AG09319 (cell line): ENCODE results near the gene CFAP53.

Experiments used
- DNase-seq: peaks from one replicate; pipeline ENCODE4 v3.0.0-alpha.2; 2010; ENCODE audit warnings: low read depth; ENCODE audit errors: extremely low read depth
- CTCF ChIP-seq: IDR thresholded peaks from 2 replicates; pipeline ENCODE4 v1.5.1; 2011; ENCODE audit warnings: low read depth, mild to moderate bottlenecking, inconsistent platforms, low read length, moderate library complexity

CFAP53 gene

DNA sequence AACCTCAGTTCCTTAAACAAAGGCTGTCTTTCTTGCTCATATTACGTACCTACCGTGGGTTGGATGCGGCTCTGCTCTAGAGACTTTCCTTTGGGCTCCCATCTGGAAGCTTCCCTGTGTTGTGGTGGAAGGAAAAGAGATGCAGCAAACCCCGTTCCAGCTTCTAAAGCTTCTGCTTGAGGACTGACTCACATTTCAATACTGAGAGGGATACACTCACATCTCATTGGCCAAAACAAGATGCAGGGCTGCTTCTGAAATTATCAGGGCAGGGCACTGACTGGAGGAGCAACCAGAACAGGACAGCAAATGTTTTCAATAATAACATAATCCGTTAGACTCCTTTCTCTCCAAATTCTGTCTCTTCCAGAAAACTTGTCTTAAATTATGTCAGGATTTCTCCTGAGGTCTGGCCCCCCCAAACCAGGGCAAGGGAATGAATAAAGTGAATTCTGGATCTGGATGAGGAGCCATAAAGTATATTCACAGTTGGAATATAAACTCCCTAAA lies 66.9 kb downstream of the CFAP53 start:
- no peak for TF ChIP-seq CTCF
- DNase-seq = no peak

GRCh38 chr18:50196261-50196660 lies 70.0 kb downstream of the CFAP53 start:
- no peak for TF ChIP-seq CTCF
- DNase-seq = no peak

- DNase-seq = no peak
- no peak for TF ChIP-seq CTCF
These were observed 70.6 kb downstream of the CFAP53 start for GRCh38 chr18:50195689-50196088.

DNA sequence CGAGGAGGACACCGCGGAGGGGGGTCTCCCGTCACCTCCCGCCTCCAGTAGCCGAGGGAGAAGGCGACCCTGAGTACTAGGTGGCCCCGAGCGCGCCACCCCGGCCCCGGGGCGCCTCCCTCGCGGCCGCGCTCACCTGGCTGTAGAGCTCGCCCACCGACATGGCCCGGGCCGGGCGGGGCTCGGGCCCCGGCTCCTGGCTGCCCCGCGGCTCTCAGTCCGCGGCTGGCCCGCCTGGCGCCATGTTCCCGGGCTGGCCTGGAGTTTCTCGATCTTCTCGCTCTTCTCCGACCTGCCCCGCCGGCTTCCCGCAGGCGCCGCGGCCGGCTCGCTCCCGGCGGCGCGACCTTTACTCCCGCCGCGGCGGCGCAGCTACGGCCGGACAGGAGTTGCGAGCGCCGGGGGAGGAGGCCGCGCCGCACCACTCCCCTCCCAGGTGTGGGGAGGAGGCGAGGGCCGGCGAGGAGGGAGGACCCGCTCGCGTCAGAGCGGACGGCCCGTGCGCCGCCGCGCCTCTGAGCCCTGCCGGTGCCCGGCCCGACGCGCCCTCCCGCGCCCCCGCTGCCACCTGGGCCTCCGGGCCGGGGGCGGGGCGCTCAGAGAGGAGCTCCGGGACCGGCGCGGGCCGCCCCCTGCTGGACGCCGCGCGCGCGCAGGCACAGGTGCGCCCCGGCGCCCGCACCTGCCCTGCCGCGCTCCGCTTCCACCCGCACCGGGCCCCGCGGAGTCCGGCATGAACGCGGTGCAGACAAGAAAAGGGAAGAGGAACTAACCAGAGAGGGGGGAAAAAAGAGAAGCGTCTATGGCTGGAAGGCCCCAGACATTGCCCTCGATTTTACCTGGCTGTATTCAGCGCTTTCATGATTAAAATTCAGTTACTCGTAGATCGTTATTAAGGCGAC lies 71.4 kb downstream of the CFAP53 start, which contains the start of gene MYO5B:
Gene MYO5B, minus strand, starts transcription at position 517 of the 902 bp plus-strand sequence. Its CDS starts 354 bp downstream, at position 163.
- no peak for TF ChIP-seq CTCF
- no peak for DNase-seq

- TF ChIP-seq CTCF = no peak
- no peak for DNase-seq
These were observed 72.3 kb downstream of the CFAP53 start for GRCh38 chr18:50193796-50194630.

GRCh38 chr18:50192995-50193795 lies 73.1 kb downstream of the CFAP53 start:
- DNase-seq = no peak
- no peak for TF ChIP-seq CTCF
